ENCODE results near the gene ADAM15. TPM values are rescaled to one million over a fixed set of nuclear protein-coding genes. Genes with fewer than 3 reads are reported as not detected.

The ADAM15 gene
- total RNA-seq, 1 donor from 2014 or later: 7.6 TPM

- H3K27ac Mint-ChIP-seq (ENCODE audit: unreplicated experiment): no peak overlapping the region
- H3K4me3 Mint-ChIP-seq (ENCODE audit: unreplicated experiment): peak overlapping the region; percentile 86
- TF ChIP-seq, protein P1, sequence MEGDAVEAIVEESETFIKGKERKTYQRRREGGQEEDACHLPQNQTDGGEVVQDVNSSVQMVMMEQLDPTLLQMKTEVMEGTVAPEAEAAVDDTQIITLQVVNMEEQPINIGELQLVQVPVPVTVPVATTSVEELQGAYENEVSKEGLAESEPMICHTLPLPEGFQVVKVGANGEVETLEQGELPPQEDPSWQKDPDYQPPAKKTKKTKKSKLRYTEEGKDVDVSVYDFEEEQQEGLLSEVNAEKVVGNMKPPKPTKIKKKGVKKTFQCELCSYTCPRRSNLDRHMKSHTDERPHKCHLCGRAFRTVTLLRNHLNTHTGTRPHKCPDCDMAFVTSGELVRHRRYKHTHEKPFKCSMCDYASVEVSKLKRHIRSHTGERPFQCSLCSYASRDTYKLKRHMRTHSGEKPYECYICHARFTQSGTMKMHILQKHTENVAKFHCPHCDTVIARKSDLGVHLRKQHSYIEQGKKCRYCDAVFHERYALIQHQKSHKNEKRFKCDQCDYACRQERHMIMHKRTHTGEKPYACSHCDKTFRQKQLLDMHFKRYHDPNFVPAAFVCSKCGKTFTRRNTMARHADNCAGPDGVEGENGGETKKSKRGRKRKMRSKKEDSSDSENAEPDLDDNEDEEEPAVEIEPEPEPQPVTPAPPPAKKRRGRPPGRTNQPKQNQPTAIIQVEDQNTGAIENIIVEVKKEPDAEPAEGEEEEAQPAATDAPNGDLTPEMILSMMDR (IDR thresholded peaks at IDR 0.05; ENCODE audit: partially characterized antibody, unreplicated experiment): no peak
- H3K9me3 Mint-ChIP-seq (ENCODE audit: unreplicated experiment): peaks cover 9% of the 10 kb centered on the region
- H3K36me3 Mint-ChIP-seq (ENCODE audit: unreplicated experiment): no peaks in the 10 kb centered on the region
- peaks cover 15% of the 10 kb centered on the region for H3K27me3 Mint-ChIP-seq (ENCODE audit: unreplicated experiment)
- peaks cover 36% of the 10 kb centered on the region for H3K4me1 Mint-ChIP-seq (ENCODE audit: low read depth, unreplicated experiment)
- no peak for DNase-seq
Observed at GRCh38 chr1:155072531-155073289, 21.6 kb downstream of the ADAM15 start.

- Mint-ChIP-seq H3K4me3 (ENCODE audit: unreplicated experiment) (no peak overlapping the region), H3K9me3 (ENCODE audit: unreplicated experiment) (peaks cover 14% of the 10 kb centered on the region), H3K27ac (ENCODE audit: unreplicated experiment) (no peak overlapping the region), H3K27me3 (ENCODE audit: unreplicated experiment) (peaks cover 16% of the 10 kb centered on the region), H3K4me1 (ENCODE audit: low read depth, unreplicated experiment) (peaks cover 40% of the 10 kb centered on the region), H3K36me3 (ENCODE audit: unreplicated experiment) (no peaks in the 10 kb centered on the region)
- DNase-seq: no peak
- TF ChIP-seq, protein P1 (IDR thresholded peaks at IDR 0.05; ENCODE audit: partially characterized antibody, unreplicated experiment): no peak
Observed at GRCh38 chr1:155073377-155074242, 22.5 kb downstream of the ADAM15 start.

DNA sequence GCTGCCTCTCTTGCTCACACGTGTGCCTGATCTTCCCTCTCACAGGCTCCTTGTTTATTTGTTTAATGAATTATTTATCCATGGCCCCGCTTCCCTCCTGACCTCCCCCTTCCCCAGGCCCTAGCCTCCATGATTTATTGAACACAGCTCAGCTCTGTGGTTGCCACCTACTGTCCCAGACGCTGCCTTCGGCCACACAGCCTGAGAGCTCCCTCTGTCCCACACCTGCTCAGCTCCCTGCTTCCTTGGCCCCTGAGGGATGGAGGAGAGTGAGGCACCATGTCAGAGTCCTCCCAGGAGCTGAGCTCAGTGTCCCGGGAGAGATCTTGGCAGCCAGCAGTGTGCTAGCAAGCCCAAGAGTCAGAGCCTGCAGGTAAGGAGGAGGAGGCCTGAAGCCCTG, 24.4 kb downstream of the ADAM15 start:
- H3K27me3 Mint-ChIP-seq (ENCODE audit: unreplicated experiment): peaks cover 20% of the 10 kb centered on the region
- H3K9me3 Mint-ChIP-seq (ENCODE audit: unreplicated experiment): peaks cover 18% of the 10 kb centered on the region
- H3K4me3 Mint-ChIP-seq (ENCODE audit: unreplicated experiment): peak overlapping the region; percentile 69
- DNase-seq: no peak
- H3K27ac Mint-ChIP-seq (ENCODE audit: unreplicated experiment): peak overlapping the region; percentile 87
- H3K36me3 Mint-ChIP-seq (ENCODE audit: unreplicated experiment): no peaks in the 10 kb centered on the region
- peaks cover 39% of the 10 kb centered on the region for H3K4me1 Mint-ChIP-seq (ENCODE audit: low read depth, unreplicated experiment)
- TF ChIP-seq, protein P1 (IDR thresholded peaks at IDR 0.05; ENCODE audit: partially characterized antibody, unreplicated experiment): no peak

DNA sequence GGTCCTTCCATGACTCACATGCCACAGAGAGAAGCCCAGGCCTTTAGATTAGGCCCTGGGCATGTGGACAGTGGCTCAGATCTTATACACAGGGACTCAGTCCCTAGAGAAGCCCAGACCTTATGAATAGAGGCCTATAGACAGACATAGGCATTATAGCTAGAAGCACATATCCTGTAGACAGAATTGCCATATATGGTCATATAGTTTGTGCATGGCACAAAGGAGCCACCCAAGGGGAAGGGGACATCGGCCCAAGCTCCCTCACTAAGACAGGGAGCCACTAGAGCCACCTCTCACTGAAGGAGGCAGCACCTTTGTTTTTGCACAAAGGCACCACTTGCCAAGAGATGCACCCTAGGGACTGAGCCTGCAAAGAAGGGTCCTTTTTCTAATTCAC, 25.3 kb downstream of the ADAM15 start:
- Mint-ChIP-seq H3K36me3 (ENCODE audit: unreplicated experiment) (no peaks in the 10 kb centered on the region), H3K27me3 (ENCODE audit: unreplicated experiment) (peaks cover 23% of the 10 kb centered on the region), H3K4me1 (ENCODE audit: low read depth, unreplicated experiment) (peaks cover 42% of the 10 kb centered on the region), H3K4me3 (ENCODE audit: unreplicated experiment) (no peak overlapping the region), H3K27ac (ENCODE audit: unreplicated experiment) (no peak overlapping the region), H3K9me3 (ENCODE audit: unreplicated experiment) (peaks cover 20% of the 10 kb centered on the region)
- TF ChIP-seq, protein P1 (IDR thresholded peaks at IDR 0.05; ENCODE audit: partially characterized antibody, unreplicated experiment): no peak
- no peak for DNase-seq
